Tibial nerve (tissue), 4 donors: Measurements from ENCODE around the gene CFP. TPM values are rescaled to one million over a fixed set of nuclear protein-coding genes. Genes with fewer than 3 reads are reported as not detected.
A peak's percentile ranks its signal among the peaks of the same experiment; 100 is the strongest.

Experiments used
- DNase-seq, 2 donors: peaks; one replicate each; pipeline ENCODE4 v3.0.0-alpha.2; 2019; ENCODE audit warnings: low spot score in 2 of 2
- H3K27ac ChIP-seq, 4 donors: fragments of 200-600 bp; sonication (generic) in 3 of 4; one replicate each; pipeline ENCODE4 v1.5.1; 2017 to 2019; ENCODE audit warnings: mild to moderate bottlenecking in 1 of 4
- H3K27me3 ChIP-seq, 2 donors: fragments of 200-600 bp; sonication (generic) in 1 of 2; one replicate each; pipeline versions ENCODE4 v1.5.1 to v1.6.0; 2017 to 2019
- H3K36me3 ChIP-seq, 3 donors: fragments of 200-600 bp; sonication (generic); one replicate each; pipeline ENCODE4 v1.5.1; 2018 to 2019
- H3K4me1 ChIP-seq, 4 donors: fragments of 200-600 bp; sonication (generic) in 3 of 4; one replicate each; pipeline ENCODE4 v1.5.1; 2017 to 2019
- H3K4me3 ChIP-seq, 4 donors: fragments of 200-600 bp; sonication (generic) in 3 of 4; one replicate each; pipeline ENCODE4 v1.5.1; 2017 to 2019; ENCODE audit warnings: mild to moderate bottlenecking in 1 of 4, moderate library complexity in 1 of 4
- H3K9me3 ChIP-seq, 4 donors: fragments of 200-600 bp; sonication (generic) in 3 of 4; one replicate each; pipeline ENCODE4 v1.5.1; 2017 to 2019
- CTCF ChIP-seq, 5 experiments: fragments of 200-600 bp in 3 of 5; fragments of 450-650 bp in 2 of 5; sonication (generic) in 3 of 5; IDR thresholded peaks; one replicate each; pipeline ENCODE4 v1.5.1; 2016 to 2019; ENCODE audit warnings: antibody characterized with exemption in 5 of 5, mild to moderate bottlenecking in 3 of 5, moderate library complexity in 2 of 5
- EP300 ChIP-seq, 2 donors: sonication (generic); formaldehyde crosslinking; IDR thresholded peaks; one replicate each; pipeline ENCODE4 v1.6.1; 2017; ENCODE audit warnings: antibody characterized with exemption in 2 of 2, mild to moderate bottlenecking in 1 of 2
- POLR2A ChIP-seq, 2 donors: fragments of 450-650 bp; IDR thresholded peaks; one replicate each; pipeline ENCODE4 v1.6.1; 2017; ENCODE audit warnings: antibody characterized with exemption in 2 of 2, mild to moderate bottlenecking in 2 of 2, moderate library complexity in 2 of 2
- WGBS, 2 donors: methylation state at CpG; one replicate each; pipeline ENCODE4 v1.1.5; 2018; 5-methylcytosine and 5-hydroxymethylcytosine counted together
- total RNA-seq, 4 donors: library from RNA; depleted of rRNA; stranded (reverse); fragments of >200 nt; gene quantifications; one replicate each; pipeline ENCODE4 v1.1.0, GENCODE V29; 2016

CFP gene
- total RNA-seq, 4 donors from 2014 or later = 2.2 to 15.6 (median 12.1) TPM

- H3K27me3 ChIP-seq = no peaks in the 10 kb centered on the region
- H3K36me3 ChIP-seq = peaks cover 0 to 8% (median 0%) of the 10 kb centered on the region in 3 donors
- H3K27ac ChIP-seq = no peak overlapping the region
- no peak for TF ChIP-seq CTCF (IDR thresholded peaks at IDR 0.05)
- no peak for TF ChIP-seq EP300 (IDR thresholded peaks at IDR 0.05)
- no peak for TF ChIP-seq POLR2A (IDR thresholded peaks at IDR 0.05)
- H3K4me3 ChIP-seq = no peak overlapping the region
- WGBS, 2 donors = 89 to 90% methylated on average over 3 to 7 of the region's 7 CpGs
- H3K9me3 ChIP-seq = no peaks in the 10 kb centered on the region
- peaks cover 0 to 10% (median 3%) of the 10 kb centered on the region in 4 donors for H3K4me1 ChIP-seq
- DNase-seq = no peak
Observed at GRCh38 chrX:47661539-47661938, 31.8 kb upstream of the CFP start.

GRCh38 chrX:47659421-47659726 lies 29.6 kb upstream of the CFP start:
- Histone ChIP-seq H3K36me3 (peaks cover 0 to 25% (median 0%) of the 10 kb centered on the region in 3 donors), H3K27ac (peak overlapping the region; percentile 95 to 98 (median 96)), H3K27me3 (no peaks in the 10 kb centered on the region), H3K4me1 (peaks cover 0 to 10% (median 3%) of the 10 kb centered on the region in 4 donors), H3K4me3 (peak overlapping the region; percentile 41 to 65 (median 54)), H3K9me3 (no peaks in the 10 kb centered on the region)
- DNase-seq = no peak
- TF ChIP-seq CTCF (IDR thresholded peaks at IDR 0.05) (no peak), EP300 (IDR thresholded peaks at IDR 0.05) (no peak), POLR2A (IDR thresholded peaks at IDR 0.05) (no peak)
- WGBS, 2 donors = 25 to 54% methylated on average over 8 of the region's 8 CpGs

GRCh38 chrX:47658684-47659420 lies 29.1 kb upstream of the CFP start, which contains the start of gene UXT:
TSS of gene UXT (minus strand) at chrX:47659180. CDS start at chrX:47658927, 253 bp downstream.
- peaks cover 0 to 10% (median 3%) of the 10 kb centered on the region in 4 donors for H3K4me1 ChIP-seq
- peaks cover 0 to 25% (median 0%) of the 10 kb centered on the region in 3 donors for H3K36me3 ChIP-seq
- peak within 1 kb of the TSS; percentile 41 to 65 (median 54) for H3K4me3 ChIP-seq
- WGBS, 2 donors = 1 to 51% methylated on average over 12 to 54 of the region's 54 CpGs
- TF ChIP-seq POLR2A (IDR thresholded peaks at IDR 0.05) (peak; percentile 64 to 78), EP300 (IDR thresholded peaks at IDR 0.05) (peak; percentile 35 to 93), CTCF (IDR thresholded peaks at IDR 0.05) (peak in 1 of 5 experiments; percentile 13)
- H3K27ac ChIP-seq = peak within 1 kb of the TSS; percentile 95 to 98 (median 96)
- no peaks in the 10 kb centered on the region for H3K27me3 ChIP-seq
- no peaks in the 10 kb centered on the region for H3K9me3 ChIP-seq
- DNase-seq = peak; percentile 84 to 87

- 0 to 54% methylated on average over 13 of the region's 13 CpGs for WGBS, 2 donors
- no peaks in the 10 kb centered on the region for H3K9me3 ChIP-seq
- H3K36me3 ChIP-seq = peaks cover 0 to 25% (median 0%) of the 10 kb centered on the region in 3 donors
- H3K4me1 ChIP-seq = peaks cover 0 to 10% (median 3%) of the 10 kb centered on the region in 4 donors
- TF ChIP-seq CTCF (IDR thresholded peaks at IDR 0.05) (no peak), EP300 (IDR thresholded peaks at IDR 0.05) (no peak), POLR2A (IDR thresholded peaks at IDR 0.05) (no peak)
- peak overlapping the region; percentile 95 to 98 (median 96) for H3K27ac ChIP-seq
- H3K27me3 ChIP-seq = no peaks in the 10 kb centered on the region
- DNase-seq = no peak
- peak overlapping the region; percentile 41 to 65 (median 54) for H3K4me3 ChIP-seq
Observed at GRCh38 chrX:47658301-47658683, 28.6 kb upstream of the CFP start.
